Cardiac muscle cell (in vitro differentiated cells and primary cell): ENCODE results near the gene RICTOR. TPM values are rescaled to one million over a fixed set of nuclear protein-coding genes. Genes with fewer than 3 reads are reported as not detected.

Experiments used
- DNase-seq, 2 donors: peaks; one replicate each; pipeline versions ENCODE4 v3.0.0 to v3.0.0-alpha.2; 2010 to 2017; ENCODE audit warnings: low read depth in 1 of 2, low spot score in 1 of 2
- H3K27ac ChIP-seq: fragments of 200-600 bp; sonication (generic); 2 replicates; pipeline ENCODE4 v1.5.1; 2016
- H3K27me3 ChIP-seq: fragments of 200-600 bp; sonication (generic); 2 replicates; pipeline ENCODE4 v1.6.0; 2016; ENCODE audit warnings: control low read depth
- H3K36me3 ChIP-seq: fragments of 200-600 bp; sonication (generic); 2 replicates; pipeline ENCODE4 v1.5.1; 2016; ENCODE audit warnings: control low read depth
- H3K4me1 ChIP-seq: fragments of 200-600 bp; sonication (generic); 2 replicates; pipeline ENCODE4 v1.8.1; 2017; ENCODE audit warnings: low read depth, mild to moderate bottlenecking, mixed run types
- H3K4me3 ChIP-seq: fragments of 200-600 bp; sonication (generic); 2 replicates; pipeline ENCODE4 v1.5.1; 2016; ENCODE audit warnings: mild to moderate bottlenecking
- H3K9me3 ChIP-seq: fragments of 200-600 bp; sonication (generic); 2 replicates; pipeline ENCODE4 v1.5.1; 2017; ENCODE audit warnings: low read depth, mild to moderate bottlenecking, control low read depth
- CTCF ChIP-seq: IDR thresholded peaks from 2 replicates; pipeline ENCODE4 v1.5.1; 2012; ENCODE audit warnings: low read depth, mild to moderate bottlenecking, low read length
- polyA plus RNA-seq: library from polyadenylated mRNA; unstranded; fragments of >200 nt; fragmentation: Nextera tagmentation; extraction: Ambion mirVana; gene quantifications from 2 replicates; pipeline ENCODE4 v1.2.1, GENCODE V29; 2016
- total RNA-seq: library from RNA; depleted of rRNA; stranded (reverse); fragments of >200 nt; gene quantifications from 2 replicates; pipeline ENCODE4 v1.2.3, GENCODE V29; 2016

RICTOR gene
- total and polyA plus RNA-seq, 2 experiments from 2014 or later: 6.0 to 20.6 TPM

GRCh38 chr5:38948501-38948900 is 125.7 kb downstream of the RICTOR start:
- Histone ChIP-seq H3K36me3 (peaks cover 90% of the 10 kb centered on the region), H3K27ac (no peak overlapping the region), H3K27me3 (no peaks in the 10 kb centered on the region), H3K4me1 (no peaks in the 10 kb centered on the region), H3K9me3 (no peaks in the 10 kb centered on the region), H3K4me3 (no peak overlapping the region)
- no peak for TF ChIP-seq CTCF
- peak in 1 of 2 donors; percentile 53 for DNase-seq

GRCh38 chr5:38944282-38944681 is 129.9 kb downstream of the RICTOR start:
- H3K36me3 ChIP-seq: peaks cover 60% of the 10 kb centered on the region
- no peak overlapping the region for H3K4me3 ChIP-seq
- no peaks in the 10 kb centered on the region for H3K27me3 ChIP-seq
- no peak for DNase-seq
- no peaks in the 10 kb centered on the region for H3K9me3 ChIP-seq
- no peak overlapping the region for H3K27ac ChIP-seq
- H3K4me1 ChIP-seq: no peaks in the 10 kb centered on the region
- TF ChIP-seq CTCF: no peak

GRCh38 chr5:38941912-38942311 is 132.3 kb downstream of the RICTOR start:
- Histone ChIP-seq H3K4me3 (no peak overlapping the region), H3K4me1 (no peaks in the 10 kb centered on the region), H3K9me3 (no peaks in the 10 kb centered on the region), H3K27me3 (no peaks in the 10 kb centered on the region), H3K36me3 (peaks cover 39% of the 10 kb centered on the region), H3K27ac (no peak overlapping the region)
- DNase-seq: no peak
- no peak for TF ChIP-seq CTCF

GRCh38 chr5:38940230-38940858 is 133.9 kb downstream of the RICTOR start:
- TF ChIP-seq CTCF: no peak
- Histone ChIP-seq H3K4me1 (no peaks in the 10 kb centered on the region), H3K36me3 (peaks cover 25% of the 10 kb centered on the region), H3K27ac (no peak overlapping the region), H3K9me3 (no peaks in the 10 kb centered on the region), H3K4me3 (no peak overlapping the region), H3K27me3 (no peaks in the 10 kb centered on the region)
- no peak for DNase-seq

- no peaks in the 10 kb centered on the region for H3K27me3 ChIP-seq
- H3K9me3 ChIP-seq: no peaks in the 10 kb centered on the region
- no peak for DNase-seq
- peaks cover 11% of the 10 kb centered on the region for H3K36me3 ChIP-seq
- H3K27ac ChIP-seq: no peak overlapping the region
- H3K4me3 ChIP-seq: no peak overlapping the region
- H3K4me1 ChIP-seq: no peaks in the 10 kb centered on the region
- no peak for TF ChIP-seq CTCF
Observed at GRCh38 chr5:38938973-38939372, 135.2 kb downstream of the RICTOR start.
